Right ventricle myocardium inferior (tissue), 1 donor: Measurements from ENCODE around the gene NINL. TPM values are rescaled to one million over a fixed set of nuclear protein-coding genes. Genes with fewer than 3 reads are reported as not detected.
"Not testable (repeated sequence)": the region's sequence is repeated elsewhere in the genome, so short reads cannot be mapped to it uniquely, and the experiment has no call there.

ENCODE experiments used
- ATAC-seq: fragments of 200-7000 bp; cut with Tn5 transposase; one replicate; pipeline ENCODE4 v1.9.1; 2020; ENCODE audit warnings: mild to moderate bottlenecking, moderate library complexity
- DNase-seq: peaks from one replicate; pipeline ENCODE4 v3.0.0; 2021; ENCODE audit errors: missing footprints
- intact Hi-C: fragments of 100-400 bp; cut with DNase I; formaldehyde crosslinking; loops from one replicate; pipeline ENCODE4 v1.11.0; 2022
- total RNA-seq: library from RNA; stranded (reverse); fragmentation: NEBNext Ultra II Directional; extraction: Animal tissue kit (Norgen Biotek cat#: 25700); gene quantifications from one replicate; pipeline ENCODE4 v1.2.1, GENCODE V29; 2021
- donor health status: DM: no; HTN: yes; CAD: no; lungs with severe emphysema.

Gene NINL
- total RNA-seq, 1 donor from 2014 or later: 7.8 TPM

GRCh38 chr20:25514747-25515340 is 70.5 kb downstream of the NINL start:
- intact Hi-C loops: no loop called here
- DNase-seq (no peak), ATAC-seq (no peak)

- ATAC-seq (no peak), DNase-seq (no peak)
- intact Hi-C loops: no loop called here
Observed at GRCh38 chr20:25514195-25514594, 71.1 kb downstream of the NINL start.

DNA sequence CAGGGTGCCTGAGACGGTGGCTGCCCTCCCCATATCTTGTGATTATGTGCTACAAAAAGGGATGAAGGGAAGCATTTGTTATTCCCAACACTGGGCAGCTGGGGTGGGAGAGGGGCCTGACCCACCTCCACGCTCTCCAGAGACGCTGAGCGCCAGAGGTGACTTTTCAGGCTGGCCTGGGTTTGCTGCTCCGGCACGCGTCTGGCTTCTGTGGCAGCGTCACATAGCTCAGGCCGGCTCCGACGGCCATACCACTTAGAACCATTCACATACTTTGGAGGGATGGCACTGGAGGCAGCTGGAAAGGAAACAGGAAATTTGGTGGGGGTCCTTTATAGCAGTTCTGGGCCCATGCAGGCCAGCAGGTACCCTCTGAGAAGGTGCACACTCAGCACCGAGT is 72.6 kb downstream of the NINL start:
- ATAC-seq: no peak
- intact Hi-C loops: no loop called here
- no peak for DNase-seq

DNA sequence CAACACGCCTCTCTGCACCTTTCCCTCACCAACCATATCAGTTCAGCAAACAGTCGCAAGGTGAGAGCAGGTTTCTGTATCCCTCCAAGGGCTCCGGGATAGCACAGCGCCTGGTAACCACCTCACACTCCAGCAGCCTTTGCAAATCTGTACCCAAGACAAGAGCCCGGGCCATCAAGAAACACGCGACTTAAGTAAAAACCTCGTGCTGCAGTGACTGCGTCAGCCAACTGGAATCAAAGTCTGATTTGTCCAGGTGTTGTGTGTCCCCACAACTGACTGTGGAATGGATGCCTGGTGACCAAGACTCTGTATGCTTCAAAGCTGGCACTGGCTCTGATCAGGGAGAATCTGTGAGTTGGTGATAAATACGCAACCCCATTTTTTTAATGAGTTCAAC is 74.1 kb downstream of the NINL start:
- intact Hi-C loops: no loop called here
- DNase-seq: no peak
- no peak for ATAC-seq

DNA sequence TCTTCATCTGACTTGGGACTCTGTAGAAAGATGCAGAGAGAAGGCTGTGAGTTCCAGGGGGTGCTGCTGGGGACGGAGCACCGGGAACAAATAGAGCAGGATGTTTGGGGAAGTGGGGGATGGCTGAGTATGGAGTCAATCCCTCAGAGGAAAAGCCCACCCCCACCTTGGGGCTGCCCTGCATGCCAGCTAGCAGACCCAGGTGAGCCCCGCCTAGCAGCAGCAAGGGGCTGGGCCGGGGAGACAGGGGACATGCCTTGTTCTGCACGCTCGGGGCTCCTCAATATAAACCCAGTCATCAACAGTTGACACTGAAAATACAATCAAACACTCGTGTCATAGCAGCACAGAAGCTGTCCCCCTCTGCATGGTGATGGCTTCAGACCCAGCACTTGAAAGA is 74.6 kb downstream of the NINL start:
- intact Hi-C loops: no loop called here
- ATAC-seq: no peak
- no peak for DNase-seq

DNA sequence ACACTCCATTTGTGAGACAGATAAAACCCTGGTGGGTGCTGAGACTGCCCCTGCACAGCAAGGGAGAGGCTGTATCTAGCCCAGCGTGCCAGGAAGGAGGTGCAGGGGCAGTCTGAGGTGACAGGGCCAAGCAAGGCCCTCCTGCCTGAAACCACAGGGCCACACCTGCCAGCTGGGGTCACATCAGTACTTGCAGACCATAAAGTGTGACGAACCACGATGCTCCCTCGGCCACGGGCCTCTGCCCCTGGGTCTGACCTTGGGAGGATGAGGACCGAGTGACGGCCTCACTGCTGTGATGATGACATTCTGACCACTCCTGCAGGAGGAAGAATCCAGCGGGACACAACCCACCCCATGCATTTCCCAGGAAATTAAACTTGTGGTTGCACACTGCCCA is 75.1 kb downstream of the NINL start:
- ATAC-seq (no peak), DNase-seq (no peak)
- intact Hi-C loops: no loop called here

DNA sequence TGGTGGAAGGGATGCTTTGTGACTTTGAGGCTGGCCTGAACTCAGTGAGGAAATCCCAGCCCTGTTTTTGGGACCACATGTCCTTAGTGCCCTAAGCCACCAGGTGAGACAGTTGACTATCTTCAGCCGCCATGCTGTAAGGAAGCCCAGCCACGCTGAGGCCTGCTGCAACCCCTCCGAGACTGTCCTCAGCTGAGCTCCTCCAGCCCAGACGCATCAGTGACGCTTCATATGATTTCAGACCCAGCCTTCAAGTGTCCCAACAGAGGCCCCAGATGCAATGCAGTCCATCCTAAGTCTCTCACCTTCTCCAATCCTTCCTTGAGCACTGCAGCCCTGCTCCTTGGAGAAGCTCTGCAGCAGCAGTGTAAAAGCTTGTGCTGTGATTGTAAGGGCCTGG is 76.2 kb downstream of the NINL start:
- ATAC-seq (no peak), DNase-seq (no peak)
- intact Hi-C loops: no loop called here

- peak; percentile 10 for ATAC-seq
- intact Hi-C loops: no loop called here
- no peak for DNase-seq
Observed at GRCh38 chr20:25508083-25508770, 77.1 kb downstream of the NINL start.

DNA sequence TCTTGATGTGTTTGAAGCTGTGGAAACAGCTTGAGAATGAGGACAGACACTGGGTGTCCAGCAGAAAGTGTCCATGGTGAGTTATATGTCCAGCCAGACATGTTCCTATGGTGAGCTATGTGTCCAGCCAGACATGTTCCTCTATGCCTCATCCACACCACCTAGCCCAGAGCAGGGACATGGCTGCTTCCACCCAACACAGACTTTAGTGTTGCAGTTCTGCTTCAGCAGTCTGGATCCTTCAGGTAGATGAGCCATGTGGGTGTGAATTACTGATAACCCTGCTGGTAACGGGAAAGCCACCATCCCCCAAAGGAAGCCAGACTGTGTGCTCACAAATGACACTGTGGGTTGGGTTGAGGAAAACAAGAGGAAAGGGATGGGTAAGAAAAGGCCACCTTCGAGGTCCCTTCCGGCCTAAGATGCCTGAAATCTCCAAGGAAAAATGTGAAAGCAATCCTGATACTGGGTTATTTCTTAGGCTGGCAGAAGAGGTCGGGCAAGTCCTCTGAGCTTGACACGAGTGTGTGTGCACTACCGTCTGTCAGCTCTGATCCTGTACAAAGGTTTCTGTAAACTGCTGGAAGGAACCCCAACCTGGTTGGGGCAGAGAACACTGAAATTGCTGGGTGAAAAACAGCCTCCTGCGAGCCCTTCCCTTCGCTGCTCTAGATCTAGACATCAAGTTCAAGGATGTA is 77.8 kb downstream of the NINL start:
- DNase-seq: no peak
- intact Hi-C loops: no loop called here
- no peak for ATAC-seq

DNA sequence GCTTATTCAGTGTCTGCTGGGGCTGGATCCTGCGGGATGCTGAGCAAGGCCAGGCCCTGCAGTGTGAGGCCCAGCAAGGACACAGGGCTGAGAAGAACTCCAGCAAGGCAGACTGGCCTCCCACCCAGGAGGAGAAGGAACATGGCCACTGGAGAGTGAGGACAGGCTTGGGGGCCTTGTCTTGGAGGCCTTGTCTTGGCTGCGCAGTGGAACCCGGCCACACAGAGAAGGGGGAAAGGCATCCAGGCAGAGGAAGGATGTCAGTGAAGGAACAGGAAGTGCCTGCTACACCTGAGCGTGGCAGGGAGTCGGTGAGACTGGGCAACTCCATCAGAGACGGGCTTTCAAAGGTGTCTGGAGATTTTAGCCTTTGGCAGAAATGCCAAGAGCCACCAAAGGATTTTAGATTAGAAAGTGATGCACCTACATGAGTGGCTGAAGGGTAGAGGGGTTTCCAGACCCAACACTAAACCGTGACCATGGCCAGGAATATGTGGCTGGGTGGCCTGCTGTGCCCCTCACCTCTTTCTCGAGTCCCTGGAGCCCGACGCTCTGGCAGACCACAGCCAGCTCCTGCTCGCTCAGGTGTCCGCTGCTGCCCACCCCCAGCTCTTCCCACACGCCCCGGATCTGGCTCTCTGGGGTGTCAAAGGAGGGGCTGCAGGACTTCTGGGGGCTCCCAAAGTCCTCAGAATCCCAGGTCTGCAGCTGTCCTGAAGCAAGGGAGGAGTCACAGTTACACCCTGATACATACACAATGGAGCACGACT is 80.8 kb downstream of the NINL start:
- DNase-seq (no peak), ATAC-seq (no peak)
- intact Hi-C loops: no loop called here

- ATAC-seq (no peak), DNase-seq (no peak)
- intact Hi-C loops: no loop called here
Observed at GRCh38 chr20:25503936-25504335, 81.4 kb downstream of the NINL start.

GRCh38 chr20:25503051-25503639 is 82.2 kb downstream of the NINL start:
- ATAC-seq, intact Hi-C loops, DNase-seq: not testable (repeated sequence)

- ATAC-seq (peak; percentile 22), DNase-seq (peak; percentile 43)
- intact Hi-C loops: no loop called here
Observed at GRCh38 chr20:25500880-25501351, 84.4 kb downstream of the NINL start.

DNA sequence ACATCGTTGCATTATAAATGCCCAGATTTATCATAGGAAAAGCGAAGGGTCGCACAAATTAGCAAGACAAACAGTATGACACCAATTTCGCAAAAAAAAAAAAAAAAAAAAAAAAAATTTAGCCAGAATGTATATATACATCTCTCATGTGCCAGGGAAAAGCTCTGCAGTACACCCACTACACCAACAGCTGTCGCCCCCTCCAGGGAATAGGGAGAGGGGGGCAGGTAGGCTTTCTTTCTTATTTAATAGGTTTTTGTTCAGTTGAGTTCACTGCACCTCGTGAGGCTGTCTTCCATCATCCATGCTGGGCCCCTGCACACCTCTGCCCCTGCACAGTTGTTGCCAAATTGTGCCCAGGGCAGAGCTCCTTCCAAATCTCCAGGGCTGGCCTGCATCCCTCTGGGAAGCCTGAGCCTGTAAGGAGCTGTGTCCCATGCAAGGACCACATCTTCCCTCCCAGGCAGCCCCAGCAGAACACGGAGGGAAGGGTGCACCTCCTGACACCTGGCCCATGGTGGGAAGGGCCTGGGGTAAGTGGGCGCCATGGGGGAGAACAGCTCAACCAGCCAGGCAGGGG is 85.4 kb downstream of the NINL start:
- ATAC-seq (no peak), DNase-seq (peak; percentile 31)
- intact Hi-C loops: no loop called here

GRCh38 chr20:25499031-25499430 is 86.3 kb downstream of the NINL start:
- DNase-seq: peak; percentile 39
- intact Hi-C loops: no loop called here

GRCh38 chr20:25498280-25498606 is 87.1 kb downstream of the NINL start:
- DNase-seq: no peak

More at GRCh38 chr20:25499031-25499430, 86.3 kb downstream of the NINL start:
- no peak for ATAC-seq

GRCh38 chr20:25497586-25498279 is 87.6 kb downstream of the NINL start:
- DNase-seq: peak; percentile 18
- intact Hi-C loops: no loop called here
- no peak for ATAC-seq

More at GRCh38 chr20:25498280-25498606, 87.1 kb downstream of the NINL start:
- no peak for ATAC-seq
- intact Hi-C loops: no loop called here

DNA sequence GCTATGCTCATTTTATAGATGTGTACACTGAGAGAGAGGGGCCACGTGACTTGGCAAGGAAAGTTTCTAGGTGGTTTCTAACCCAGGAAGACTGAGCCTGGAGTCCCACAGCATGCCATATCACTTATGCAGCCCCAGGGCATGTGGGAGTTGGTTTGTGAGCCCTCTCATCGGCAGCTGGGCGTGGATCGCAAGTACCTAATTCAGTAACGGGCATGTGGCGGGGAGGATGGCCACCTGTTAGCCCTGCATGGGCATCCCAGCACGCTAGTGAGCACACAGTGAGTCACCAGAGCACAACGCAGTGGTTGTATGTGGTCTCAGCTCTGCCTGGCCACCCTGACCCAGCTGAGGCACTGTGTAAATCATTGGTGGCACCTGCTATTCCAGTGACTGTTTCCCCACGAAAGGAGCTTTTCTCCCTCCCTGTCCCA is 88.3 kb downstream of the NINL start:
- ATAC-seq (no peak), DNase-seq (peak; percentile 54)
- intact Hi-C loops: no loop called here
